GM21529 (cell line): ENCODE data around the gene FAM228B.
"Not testable (repeated sequence)": the region's sequence is repeated elsewhere in the genome, so short reads cannot be mapped to it uniquely, and the experiment has no call there.

Experiments used
- ATAC-seq: cut with Tn5 transposase; IDR thresholded peaks from one replicate; pipeline ENCODE4 v1.9.1; 2021; ENCODE audit not compliant: unreplicated experiment

FAM228B gene

GRCh38 chr2:24153478-24153877 is 30.2 kb downstream of the FAM228B start:
- ATAC-seq, result no peak

GRCh38 chr2:24158131-24158530 is 34.9 kb downstream of the FAM228B start:
- no peak for ATAC-seq

- ATAC-seq, result no peak
These were observed 36.4 kb downstream of the FAM228B start for GRCh38 chr2:24159708-24160107.

- ATAC-seq, result no peak
These were observed 37.5 kb downstream of the FAM228B start for GRCh38 chr2:24160761-24161160.

- no peak for ATAC-seq
These were observed 39.2 kb downstream of the FAM228B start for GRCh38 chr2:24162494-24162893.

GRCh38 chr2:24163186-24163585 is 39.9 kb downstream of the FAM228B start:
- ATAC-seq, result no peak

GRCh38 chr2:24163601-24164000 is 40.3 kb downstream of the FAM228B start:
- no peak for ATAC-seq

GRCh38 chr2:24164416-24164973 is 41.2 kb downstream of the FAM228B start:
- ATAC-seq, result peak; percentile 86

GRCh38 chr2:24169023-24169422 is 45.8 kb downstream of the FAM228B start:
- ATAC-seq, result no peak

- ATAC-seq, result no peak
These were observed 51.6 kb downstream of the FAM228B start, which contains the start of gene FAM228A for GRCh38 chr2:24174851-24175277. FAM228A (plus strand) TSS chr2:24175053; CDS start chr2:24175481, 428 bp downstream.

- no peak for ATAC-seq
These were observed 52.4 kb downstream of the FAM228B start for GRCh38 chr2:24175631-24176187.

- ATAC-seq, result no peak
These were observed 53.1 kb downstream of the FAM228B start for GRCh38 chr2:24176326-24176725.

GRCh38 chr2:24179683-24180082 is 56.4 kb downstream of the FAM228B start:
- ATAC-seq, result no peak

GRCh38 chr2:24181849-24182248 is 58.6 kb downstream of the FAM228B start:
- no peak for ATAC-seq

- ATAC-seq, result no peak
These were observed 59.2 kb downstream of the FAM228B start for GRCh38 chr2:24182507-24182906.

- no peak for ATAC-seq
These were observed 60.2 kb downstream of the FAM228B start for GRCh38 chr2:24183366-24184069.

- no peak for ATAC-seq
These were observed 66.3 kb downstream of the FAM228B start for GRCh38 chr2:24189551-24189950.

GRCh38 chr2:24190503-24190902 is 67.2 kb downstream of the FAM228B start:
- ATAC-seq, result no peak

- no peak for ATAC-seq
These were observed 67.9 kb downstream of the FAM228B start for GRCh38 chr2:24191156-24191555.

GRCh38 chr2:24191848-24192247 is 68.6 kb downstream of the FAM228B start:
- no peak for ATAC-seq

GRCh38 chr2:24197213-24197612 is 73.9 kb downstream of the FAM228B start:
- not testable (repeated sequence) for ATAC-seq

GRCh38 chr2:24199968-24200590 is 76.8 kb downstream of the FAM228B start:
- no peak for ATAC-seq
